ENCODE measurements around the gene VAV2. TPM values are rescaled to one million over a fixed set of nuclear protein-coding genes. Genes with fewer than 3 reads are reported as not detected.

Gene VAV2
- total and polyA plus RNA-seq, 2 of the 4 experiments (the other 2 are of a cell fraction): 10.8 to 13.4 TPM

DNA sequence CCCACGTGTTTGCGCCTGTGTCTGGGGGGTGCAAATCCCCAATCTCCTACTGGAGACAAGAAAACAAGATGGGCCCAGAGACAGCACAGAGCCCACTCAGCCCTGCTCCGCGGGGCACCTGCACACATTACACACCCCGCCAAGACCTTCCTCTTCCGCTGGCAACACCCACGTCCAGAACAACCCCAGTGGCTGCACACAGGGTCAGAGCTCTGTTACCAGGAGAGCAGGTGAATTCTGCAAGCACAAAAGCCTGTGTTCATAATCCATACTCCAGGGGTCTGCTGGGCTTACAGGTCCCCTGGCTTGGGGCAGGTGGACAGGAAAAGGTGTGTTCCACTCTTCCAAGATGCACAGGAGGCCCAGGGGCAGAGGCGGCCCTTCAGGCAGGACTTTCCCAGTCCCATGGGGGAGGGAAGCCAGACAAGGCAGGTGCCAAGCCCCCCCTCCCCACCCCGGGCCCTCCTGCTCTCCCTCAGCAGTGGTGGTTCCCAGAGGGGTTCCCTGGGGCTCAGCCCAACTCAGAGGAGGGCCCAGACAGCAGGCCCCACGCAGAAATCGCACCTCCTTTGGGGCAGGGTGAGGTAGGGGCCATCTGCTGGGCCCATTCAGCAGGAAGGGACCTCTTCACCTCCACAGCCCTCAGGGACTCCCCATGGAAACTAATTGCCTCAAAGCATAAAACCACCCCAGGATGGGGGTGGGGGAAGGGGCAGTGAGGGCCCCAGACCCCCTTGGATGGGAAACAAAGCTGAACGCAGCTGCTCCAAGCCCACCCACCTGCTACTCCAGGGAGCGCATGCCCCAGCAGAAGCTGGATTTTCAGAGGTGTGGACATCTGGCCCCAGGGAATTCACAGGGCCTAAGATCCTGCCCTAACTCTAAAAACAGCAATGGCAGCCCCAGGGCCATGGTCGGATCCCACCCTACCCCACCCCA lies 105.3 kb downstream of the VAV2 start:
- no peak overlapping the region for H2BK15ac ChIP-seq (ENCODE audit: low read depth, low read length)
- intact Hi-C loops (cut with micrococcal nuclease): no loop called here
- H3K36me3 ChIP-seq (ENCODE audit: control insufficient read depth, insufficient read depth, low read length): no peaks in the 10 kb centered on the region
- H3K4me1 ChIP-seq (ENCODE audit: control insufficient read depth, insufficient read depth, low read length): peaks cover 12% of the 10 kb centered on the region
- no peak overlapping the region for H2BK20ac ChIP-seq (ENCODE audit: low read depth, low read length)
- peaks cover 23% of the 10 kb centered on the region for H4K20me1 ChIP-seq (ENCODE audit: insufficient read depth, low read length)
- no peak overlapping the region for H4K5ac ChIP-seq (ENCODE audit: low read depth, low read length)
- no peak overlapping the region for H4K91ac ChIP-seq (ENCODE audit: insufficient read depth, low read depth, low read length)
- H3K27ac ChIP-seq (ENCODE audit: insufficient read depth, low read length): no peak overlapping the region
- in situ Hi-C loops (cut with MboI; ENCODE audit: low sequenced_read_pairs): no loop called here
- H3K79me1 ChIP-seq (ENCODE audit: low read depth in 1 of 2, low read length in 2 of 2): peaks cover 32 to 79% of the 10 kb centered on the region in 2 experiments
- dilution Hi-C loops (cut with HindIII; ENCODE audit: low sequenced_read_pairs, unreplicated experiment): no loop called here
- no peak overlapping the region for H3K4ac ChIP-seq (ENCODE audit: low read depth, low read length)
- CTCF ChIA-PET: no interaction called here
- H2BK120ac ChIP-seq (ENCODE audit: low read depth, low read length): no peak overlapping the region
- ATAC-seq (ENCODE audit: low read depth): no peak
- no peak overlapping the region for H2BK5ac ChIP-seq (ENCODE audit: low read depth, low read length, poor library complexity, severe bottlenecking)
- WGBS, 2 experiments (ENCODE audit: extremely low coverage in 2 of 2, insufficient read length in 1 of 2): 83% methylated on average over 2 of the region's 14 CpGs; no CpG with 5 or more reads in 1 of the 2 experiments
- BruUV-seq (replicated peaks): no TSS peak
- H3K4me3 ChIP-seq (ENCODE audit: insufficient read depth, low read depth, low read length): no peak overlapping the region
- no peaks in the 10 kb centered on the region for H3K9me3 ChIP-seq (ENCODE audit: control insufficient read depth, insufficient read depth, low read length)
- no peak overlapping the region for H3K14ac ChIP-seq (replicated peaks; ENCODE audit: low read depth, low read length)
- H3K18ac ChIP-seq (ENCODE audit: low read depth, low read length): no peak overlapping the region
- H3K23ac ChIP-seq (ENCODE audit: low read depth, low read length): no peak overlapping the region
- no peaks in the 10 kb centered on the region for H3K27me3 ChIP-seq (ENCODE audit: control insufficient read depth, insufficient read depth, low read length)
- H3K9ac ChIP-seq (ENCODE audit: low read depth, low read length): no peak overlapping the region
- no peak for TF ChIP-seq RAD21 (IDR thresholded peaks at IDR 0.05; ENCODE audit: low read length)
- TF ChIP-seq CEBPB (IDR thresholded peaks at IDR 0.05; ENCODE audit: low read depth, low read length): no peak
- no peak for TF ChIP-seq MAFK (IDR thresholded peaks at IDR 0.05; ENCODE audit: low read depth, low read length)
- no peak for TF ChIP-seq POLR2A (IDR thresholded peaks at IDR 0.05; ENCODE audit: low read depth, low read length)
- TF ChIP-seq CHD1 (IDR thresholded peaks at IDR 0.05; ENCODE audit: low read depth, low read length): no peak
- no peak for TF ChIP-seq RCOR1 (IDR thresholded peaks at IDR 0.05; ENCODE audit: insufficient replicate concordance, low read length)
- TF ChIP-seq SMC3 (IDR thresholded peaks at IDR 0.05; ENCODE audit: low read depth, low read length): no peak
- no peak for TF ChIP-seq BHLHE40 (IDR thresholded peaks at IDR 0.05; ENCODE audit: low read depth, low read length)
- no peak for TF ChIP-seq NFE2L2 (IDR thresholded peaks at IDR 0.05; ENCODE audit: low read depth, low read length)
- TF ChIP-seq, protein P1, sequence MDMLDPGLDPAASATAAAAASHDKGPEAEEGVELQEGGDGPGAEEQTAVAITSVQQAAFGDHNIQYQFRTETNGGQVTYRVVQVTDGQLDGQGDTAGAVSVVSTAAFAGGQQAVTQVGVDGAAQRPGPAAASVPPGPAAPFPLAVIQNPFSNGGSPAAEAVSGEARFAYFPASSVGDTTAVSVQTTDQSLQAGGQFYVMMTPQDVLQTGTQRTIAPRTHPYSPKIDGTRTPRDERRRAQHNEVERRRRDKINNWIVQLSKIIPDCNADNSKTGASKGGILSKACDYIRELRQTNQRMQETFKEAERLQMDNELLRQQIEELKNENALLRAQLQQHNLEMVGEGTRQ (IDR thresholded peaks at IDR 0.05; ENCODE audit: low read depth, low read length): no peak
- H3K4me2 ChIP-seq (ENCODE audit: low read depth, low read length): no peak overlapping the region
- POLR2A ChIA-PET (ENCODE audit: unreplicated experiment): no interaction called here
- no peak overlapping the region for H3K56ac ChIP-seq (ENCODE audit: extremely low read depth, insufficient read depth, low read length)
- no peak overlapping the region for H4K8ac ChIP-seq (ENCODE audit: low read depth in 2 of 2, low read length in 2 of 2)
- no peak for DNase-seq
- H3K9me1 ChIP-seq (ENCODE audit: insufficient read depth, low read length): peaks cover 19% of the 10 kb centered on the region
- H2AFZ ChIP-seq (replicated peaks; ENCODE audit: low read length, poor library complexity): no peak overlapping the region
- no peak overlapping the region for H2AK5ac ChIP-seq (ENCODE audit: low read depth, low read length)
- peak overlapping the region; percentile 28 for H2AK9ac ChIP-seq (replicated peaks; ENCODE audit: low read depth, low read length, poor library complexity)
